ENCODE data around the gene PEX12. TPM values are rescaled to one million over a fixed set of nuclear protein-coding genes. Genes with fewer than 3 reads are reported as not detected.
"Not testable (repeated sequence)": the region's sequence is repeated elsewhere in the genome, so short reads cannot be mapped to it uniquely, and the experiment has no call there.

The PEX12 gene
- total RNA-seq, 2 donors from 2014 or later: 1.1 to 2.8 TPM

DNA sequence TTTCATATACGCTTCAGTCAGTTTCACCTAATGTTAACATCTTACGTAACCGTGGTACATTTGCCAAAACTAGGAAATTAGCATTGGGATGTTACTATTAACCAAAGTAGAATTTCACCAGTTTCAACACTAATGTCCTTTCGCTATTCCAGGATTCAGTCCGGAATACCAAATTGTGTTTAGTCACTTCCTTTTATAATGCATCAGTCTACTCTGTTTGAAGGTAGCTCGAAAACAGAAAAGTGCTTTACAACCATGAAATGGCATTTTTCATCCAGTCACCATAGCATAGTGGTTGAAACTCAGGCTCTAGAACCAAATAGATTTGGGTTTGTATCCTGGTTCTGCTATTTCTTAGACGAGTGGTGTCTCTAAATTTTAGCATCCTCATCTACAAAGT, 38.2 kb upstream of the PEX12 start:
- no peaks in the 10 kb centered on the region for H3K4me1 ChIP-seq (ENCODE audit: control insufficient read depth in 1 of 2, low read depth in 2 of 2)
- no peaks in the 10 kb centered on the region for H3K9me3 ChIP-seq
- TF ChIP-seq, protein P1, sequence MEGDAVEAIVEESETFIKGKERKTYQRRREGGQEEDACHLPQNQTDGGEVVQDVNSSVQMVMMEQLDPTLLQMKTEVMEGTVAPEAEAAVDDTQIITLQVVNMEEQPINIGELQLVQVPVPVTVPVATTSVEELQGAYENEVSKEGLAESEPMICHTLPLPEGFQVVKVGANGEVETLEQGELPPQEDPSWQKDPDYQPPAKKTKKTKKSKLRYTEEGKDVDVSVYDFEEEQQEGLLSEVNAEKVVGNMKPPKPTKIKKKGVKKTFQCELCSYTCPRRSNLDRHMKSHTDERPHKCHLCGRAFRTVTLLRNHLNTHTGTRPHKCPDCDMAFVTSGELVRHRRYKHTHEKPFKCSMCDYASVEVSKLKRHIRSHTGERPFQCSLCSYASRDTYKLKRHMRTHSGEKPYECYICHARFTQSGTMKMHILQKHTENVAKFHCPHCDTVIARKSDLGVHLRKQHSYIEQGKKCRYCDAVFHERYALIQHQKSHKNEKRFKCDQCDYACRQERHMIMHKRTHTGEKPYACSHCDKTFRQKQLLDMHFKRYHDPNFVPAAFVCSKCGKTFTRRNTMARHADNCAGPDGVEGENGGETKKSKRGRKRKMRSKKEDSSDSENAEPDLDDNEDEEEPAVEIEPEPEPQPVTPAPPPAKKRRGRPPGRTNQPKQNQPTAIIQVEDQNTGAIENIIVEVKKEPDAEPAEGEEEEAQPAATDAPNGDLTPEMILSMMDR (IDR thresholded peaks at IDR 0.05): no peak
- DNase-seq (ENCODE audit: low spot score): no peak
- H3K27me3 ChIP-seq (replicated peaks; ENCODE audit: insufficient read depth): no peaks in the 10 kb centered on the region
- H3K36me3 ChIP-seq: no peaks in the 10 kb centered on the region
- ATAC-seq (ENCODE audit: insufficient number of reproducible peaks, low FRiP score, low read depth): no peak
- H3K4me3 ChIP-seq: no peak overlapping the region
- no peak overlapping the region for H3K27ac ChIP-seq

DNA sequence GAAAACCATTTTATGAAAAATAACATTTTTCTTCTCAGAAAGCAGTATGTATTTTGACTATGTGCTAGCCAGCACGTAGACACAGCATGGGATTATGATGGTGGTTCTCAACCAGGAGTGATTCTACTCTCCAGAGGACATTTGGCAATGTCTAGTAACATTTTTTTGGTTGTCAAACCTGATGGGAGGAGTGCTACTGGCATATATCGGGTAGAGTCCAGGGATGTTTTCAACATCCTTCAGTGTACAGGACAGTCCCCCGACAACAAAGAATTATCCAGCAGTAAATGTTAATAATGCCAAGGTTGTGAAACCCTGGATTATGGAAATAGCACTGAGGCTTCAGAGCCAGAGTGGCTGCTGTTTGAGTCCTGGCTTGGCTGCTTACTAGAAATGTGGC, 36.4 kb upstream of the PEX12 start:
- no peaks in the 10 kb centered on the region for H3K9me3 ChIP-seq
- TF ChIP-seq, protein P1 (IDR thresholded peaks at IDR 0.05): no peak
- H3K27me3 ChIP-seq (replicated peaks; ENCODE audit: insufficient read depth): no peaks in the 10 kb centered on the region
- no peak overlapping the region for H3K4me3 ChIP-seq
- no peak for DNase-seq (ENCODE audit: low spot score)
- peaks cover 4% of the 10 kb centered on the region for H3K36me3 ChIP-seq
- H3K4me1 ChIP-seq (ENCODE audit: control insufficient read depth in 1 of 2, low read depth in 2 of 2): no peaks in the 10 kb centered on the region
- no peak for ATAC-seq (ENCODE audit: insufficient number of reproducible peaks, low FRiP score, low read depth)
- H3K27ac ChIP-seq: no peak overlapping the region

GRCh38 chr17:35612924-35613521, 34.7 kb upstream of the PEX12 start:
- Histone ChIP-seq H3K4me1 (ENCODE audit: control insufficient read depth in 1 of 2, low read depth in 2 of 2) (no peaks in the 10 kb centered on the region), H3K36me3 (peaks cover 11% of the 10 kb centered on the region), H3K27ac (no peak overlapping the region), H3K9me3 (no peaks in the 10 kb centered on the region), H3K27me3 (replicated peaks; ENCODE audit: insufficient read depth) (no peaks in the 10 kb centered on the region), H3K4me3 (no peak overlapping the region)
- TF ChIP-seq, protein P1 (IDR thresholded peaks at IDR 0.05): peak; percentile 56
- ATAC-seq (ENCODE audit: insufficient number of reproducible peaks, low FRiP score, low read depth) (no peak), DNase-seq (ENCODE audit: low spot score) (no peak)

DNA sequence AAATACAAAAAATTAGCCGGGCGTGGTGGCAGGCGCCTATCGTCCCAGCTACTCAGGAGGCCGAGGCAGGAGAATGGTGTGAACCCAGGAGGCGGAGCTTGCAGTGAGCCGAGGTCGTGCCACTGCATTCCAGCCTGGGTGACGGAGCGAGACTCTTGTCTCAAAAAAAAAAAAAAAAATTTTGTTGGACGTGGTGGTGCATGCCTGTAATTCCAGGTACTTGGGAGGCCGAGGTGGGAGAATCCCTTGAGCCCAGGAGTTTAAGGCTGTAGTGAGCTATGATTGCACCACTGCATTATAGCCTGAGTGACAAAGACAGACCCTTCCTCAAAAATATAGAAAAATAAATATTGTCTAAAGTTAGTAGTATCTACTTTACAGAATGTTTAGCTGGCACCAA, 32.4 kb upstream of the PEX12 start:
- H3K9me3 ChIP-seq; H3K27ac ChIP-seq; ATAC-seq (ENCODE audit: insufficient number of reproducible peaks, low FRiP score, low read depth); DNase-seq (ENCODE audit: low spot score); H3K4me1 ChIP-seq (ENCODE audit: control insufficient read depth in 1 of 2, low read depth in 2 of 2); H3K4me3 ChIP-seq; H3K27me3 ChIP-seq (replicated peaks; ENCODE audit: insufficient read depth): not testable (repeated sequence)
- peaks cover 24% of the 10 kb centered on the region for H3K36me3 ChIP-seq

GRCh38 chr17:35609831-35610230, 31.5 kb upstream of the PEX12 start:
- ATAC-seq (ENCODE audit: insufficient number of reproducible peaks, low FRiP score, low read depth) (no peak), DNase-seq (ENCODE audit: low spot score) (no peak)
- no peaks in the 10 kb centered on the region for H3K9me3 ChIP-seq
- H3K27ac ChIP-seq: no peak overlapping the region
- peaks cover 28% of the 10 kb centered on the region for H3K36me3 ChIP-seq
- H3K27me3 ChIP-seq (replicated peaks; ENCODE audit: insufficient read depth): no peaks in the 10 kb centered on the region
- no peaks in the 10 kb centered on the region for H3K4me1 ChIP-seq (ENCODE audit: control insufficient read depth in 1 of 2, low read depth in 2 of 2)
- TF ChIP-seq, protein P1 (IDR thresholded peaks at IDR 0.05): no peak
- H3K4me3 ChIP-seq: no peak overlapping the region
